ENCODE data around the gene SSU72. TPM values are rescaled to one million over a fixed set of nuclear protein-coding genes. Genes with fewer than 3 reads are reported as not detected.

The SSU72 gene
- polyA plus RNA-seq, 1 of the 3 experiments (the other 2 are of a cell fraction): 104 TPM

- no peak for TF ChIP-seq USF2 (IDR thresholded peaks at IDR 0.05; ENCODE audit: borderline replicate concordance, low read depth, low read length)
- TF ChIP-seq TCF12 (IDR thresholded peaks at IDR 0.05): no peak
- no peak for TF ChIP-seq JUND (IDR thresholded peaks at IDR 0.05)
- TF ChIP-seq RAD21 (IDR thresholded peaks at IDR 0.05; ENCODE audit: low read length): no peak
- TF ChIP-seq YY1 (IDR thresholded peaks at IDR 0.05; ENCODE audit: low read depth): no peak
- no peak for TF ChIP-seq SMC3 (IDR thresholded peaks at IDR 0.05; ENCODE audit: low read depth, low read length)
Measured at GRCh38 chr1:1559066-1559465, 15.6 kb downstream of the SSU72 start (continued).

- Histone ChIP-seq H3K9me3 (no peaks in the 10 kb centered on the region), H3F3A (replicated peaks; ENCODE audit: insufficient read depth) (peaks cover 3% of the 10 kb centered on the region), H3K4me3 (ENCODE audit: low read depth in 2 of 2, low read length in 1 of 2) (no peak overlapping the region), H3K4me1 (ENCODE audit: control insufficient read depth in 1 of 2, insufficient read depth in 2 of 2, low read depth in 1 of 2, low read length in 1 of 2) (no peaks in the 10 kb centered on the region), H3K27me3 (ENCODE audit: insufficient read depth) (no peaks in the 10 kb centered on the region), H3K9me2 (no peaks in the 10 kb centered on the region), H3K79me2 (ENCODE audit: insufficient read depth) (peaks cover 66% of the 10 kb centered on the region), H3K36me3 (replicated peaks in 1 of 2; ENCODE audit: control insufficient read depth in 1 of 2, insufficient read depth in 2 of 2, low read length in 1 of 2) (peaks cover 12 to 25% of the 10 kb centered on the region in 2 experiments), H3K9ac (no peak overlapping the region), H4K20me1 (ENCODE audit: insufficient read depth) (no peaks in the 10 kb centered on the region), H3K4me2 (no peak overlapping the region), H3K27ac (ENCODE audit: low read depth in 2 of 2, low read length in 1 of 2) (no peak overlapping the region), H2AFZ (ENCODE audit: low read depth) (no peak overlapping the region)
- CTCF ChIA-PET: interaction anchor here (1.3 kb wide), 1 partner anchor 12 kb away, joined by 5 read pairs; no protein-coding TSS in a partner anchor
- WGBS (ENCODE audit: low lambda C conversion rate): 94% methylated on average over 4 of the region's 4 CpGs
- DNase-seq: no peak
- TF ChIP-seq CTCF (IDR thresholded peaks at IDR 0.05) (no peak), ELF1 (IDR thresholded peaks at IDR 0.05) (no peak), EP300 (IDR thresholded peaks at IDR 0.05; ENCODE audit: borderline replicate concordance in 1 of 2, low read depth in 1 of 2, low read length in 1 of 2) (no peak), RCOR1 (IDR thresholded peaks at IDR 0.05; ENCODE audit: low read length) (no peak), JUND (IDR thresholded peaks at IDR 0.05) (no peak), NRF1 (IDR thresholded peaks at IDR 0.05; ENCODE audit: low read depth, low read length) (no peak), GATA2 (CRISPR knock-in tag; IDR thresholded peaks at IDR 0.05) (no peak), SMC3 (IDR thresholded peaks at IDR 0.05; ENCODE audit: low read depth, low read length) (no peak), IRF3 (IDR thresholded peaks at IDR 0.05; ENCODE audit: low read depth, low read length) (no peak), CHD2 (IDR thresholded peaks at IDR 0.05; ENCODE audit: low read length, partially characterized antibody) (no peak), REST (IDR thresholded peaks at IDR 0.05; ENCODE audit: low read depth, low read length) (no peak), ZBTB33 (IDR thresholded peaks at IDR 0.05; ENCODE audit: borderline replicate concordance, low read depth) (no peak), GABPA (IDR thresholded peaks at IDR 0.05; ENCODE audit: low read depth) (no peak), RXRA (IDR thresholded peaks at IDR 0.05; ENCODE audit: borderline replicate concordance, low read depth) (no peak), USF1 (IDR thresholded peaks at IDR 0.05; ENCODE audit: borderline replicate concordance, low read depth) (no peak), FOXM1 (IDR thresholded peaks at IDR 0.05; ENCODE audit: low read depth) (no peak), YY1 (IDR thresholded peaks at IDR 0.05; ENCODE audit: low read depth) (no peak), FOXJ3 (CRISPR knock-in tag; IDR thresholded peaks at IDR 0.05) (no peak)
- POLR2A ChIA-PET: no interaction called here
Measured at GRCh38 chr1:1558591-1558990, 16.1 kb downstream of the SSU72 start.

All from SK-N-SH (cell line).